ENCODE results near the gene ZNF358.

DNA sequence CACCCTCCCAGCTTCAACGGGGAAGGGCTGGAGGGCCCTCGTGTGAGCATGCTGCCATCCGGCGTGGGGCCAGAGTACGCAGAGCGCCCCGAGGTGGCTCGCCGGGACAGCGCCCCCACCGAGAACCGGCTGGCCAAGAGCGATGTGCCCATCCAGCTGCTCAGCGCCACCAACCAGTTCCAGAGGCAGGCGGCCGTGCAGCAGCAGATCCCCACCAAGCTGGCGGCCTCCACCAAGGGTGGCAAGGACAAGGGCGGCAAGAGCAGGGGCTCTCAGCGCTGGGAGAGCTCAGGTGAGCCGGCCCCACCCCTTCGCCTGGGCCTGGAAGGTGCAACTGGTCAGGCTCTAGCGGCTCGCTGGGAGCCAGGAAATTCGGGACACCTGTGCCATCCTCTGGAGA lies 47.1 kb upstream of the ZNF358 start:
- TF ChIP-seq, protein P1, sequence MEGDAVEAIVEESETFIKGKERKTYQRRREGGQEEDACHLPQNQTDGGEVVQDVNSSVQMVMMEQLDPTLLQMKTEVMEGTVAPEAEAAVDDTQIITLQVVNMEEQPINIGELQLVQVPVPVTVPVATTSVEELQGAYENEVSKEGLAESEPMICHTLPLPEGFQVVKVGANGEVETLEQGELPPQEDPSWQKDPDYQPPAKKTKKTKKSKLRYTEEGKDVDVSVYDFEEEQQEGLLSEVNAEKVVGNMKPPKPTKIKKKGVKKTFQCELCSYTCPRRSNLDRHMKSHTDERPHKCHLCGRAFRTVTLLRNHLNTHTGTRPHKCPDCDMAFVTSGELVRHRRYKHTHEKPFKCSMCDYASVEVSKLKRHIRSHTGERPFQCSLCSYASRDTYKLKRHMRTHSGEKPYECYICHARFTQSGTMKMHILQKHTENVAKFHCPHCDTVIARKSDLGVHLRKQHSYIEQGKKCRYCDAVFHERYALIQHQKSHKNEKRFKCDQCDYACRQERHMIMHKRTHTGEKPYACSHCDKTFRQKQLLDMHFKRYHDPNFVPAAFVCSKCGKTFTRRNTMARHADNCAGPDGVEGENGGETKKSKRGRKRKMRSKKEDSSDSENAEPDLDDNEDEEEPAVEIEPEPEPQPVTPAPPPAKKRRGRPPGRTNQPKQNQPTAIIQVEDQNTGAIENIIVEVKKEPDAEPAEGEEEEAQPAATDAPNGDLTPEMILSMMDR (IDR thresholded peaks at IDR 0.05) = no peak
- TF ChIP-seq POLR2A (IDR thresholded peaks at IDR 0.05) (no peak), POLR2AphosphoS5 (IDR thresholded peaks at IDR 0.05) (no peak)

Measured in breast epithelium (tissue), 3 donors.